ENCODE measurements around the gene S100Z.

Gene S100Z

GRCh38 chr5:76953551-76954382 lies 104.0 kb downstream of the S100Z start:
- no peak for DNase-seq (ENCODE audit: low read depth in 3 of 3)

- DNase-seq (ENCODE audit: low read depth in 3 of 3): no peak
Measured at GRCh38 chr5:76954383-76954763, 104.6 kb downstream of the S100Z start.

GRCh38 chr5:76956033-76956432 lies 106.2 kb downstream of the S100Z start:
- DNase-seq (ENCODE audit: low read depth in 3 of 3): no peak

- no peak for DNase-seq (ENCODE audit: low read depth in 3 of 3)
Measured at GRCh38 chr5:76958991-76959767, 109.4 kb downstream of the S100Z start.

GRCh38 chr5:76960004-76960625 lies 110.3 kb downstream of the S100Z start:
- no peak for DNase-seq (ENCODE audit: low read depth in 3 of 3)

GRCh38 chr5:76964060-76964459 lies 114.2 kb downstream of the S100Z start:
- no peak for DNase-seq (ENCODE audit: low read depth in 3 of 3)

All from stimulated activated CD4-positive, alpha-beta T cell treated with anti-CD3 and anti-CD28 coated beads, TNF-alpha, amount 100 ng/mL, for 48 hours (primary cell).